Fibroblast of the aortic adventitia (primary cell): ENCODE results near the gene CIB2. TPM values are rescaled to one million over a fixed set of nuclear protein-coding genes. Genes with fewer than 3 reads are reported as not detected.

ENCODE experiments used
- DNase-seq: peaks from one replicate; pipeline ENCODE4 v3.0.0-alpha.2; 2010; ENCODE audit warnings: low read depth
- H3K4me3 ChIP-seq: 2 replicates; pipeline ENCODE4 v1.5.1; 2011; ENCODE audit warnings: low read depth, mild to moderate bottlenecking, control low read depth, low read length, moderate library complexity
- total RNA-seq: library from RNA; depleted of rRNA; stranded (reverse); fragments of >200 nt; gene quantifications from 2 replicates; pipeline ENCODE4 v1.2.3, GENCODE V29; 2012; ENCODE audit warnings: low replicate concordance
- TF ChIP-seq, protein P1 (sequence below): IDR thresholded peaks from 2 replicates; pipeline ENCODE4 v1.5.1; 2011; ENCODE audit warnings: mild to moderate bottlenecking, low read length, control low read depth, inconsistent platforms; ENCODE audit not compliant: insufficient read depth

CIB2 gene
- total RNA-seq, 1 donor = 2.3 TPM

DNA sequence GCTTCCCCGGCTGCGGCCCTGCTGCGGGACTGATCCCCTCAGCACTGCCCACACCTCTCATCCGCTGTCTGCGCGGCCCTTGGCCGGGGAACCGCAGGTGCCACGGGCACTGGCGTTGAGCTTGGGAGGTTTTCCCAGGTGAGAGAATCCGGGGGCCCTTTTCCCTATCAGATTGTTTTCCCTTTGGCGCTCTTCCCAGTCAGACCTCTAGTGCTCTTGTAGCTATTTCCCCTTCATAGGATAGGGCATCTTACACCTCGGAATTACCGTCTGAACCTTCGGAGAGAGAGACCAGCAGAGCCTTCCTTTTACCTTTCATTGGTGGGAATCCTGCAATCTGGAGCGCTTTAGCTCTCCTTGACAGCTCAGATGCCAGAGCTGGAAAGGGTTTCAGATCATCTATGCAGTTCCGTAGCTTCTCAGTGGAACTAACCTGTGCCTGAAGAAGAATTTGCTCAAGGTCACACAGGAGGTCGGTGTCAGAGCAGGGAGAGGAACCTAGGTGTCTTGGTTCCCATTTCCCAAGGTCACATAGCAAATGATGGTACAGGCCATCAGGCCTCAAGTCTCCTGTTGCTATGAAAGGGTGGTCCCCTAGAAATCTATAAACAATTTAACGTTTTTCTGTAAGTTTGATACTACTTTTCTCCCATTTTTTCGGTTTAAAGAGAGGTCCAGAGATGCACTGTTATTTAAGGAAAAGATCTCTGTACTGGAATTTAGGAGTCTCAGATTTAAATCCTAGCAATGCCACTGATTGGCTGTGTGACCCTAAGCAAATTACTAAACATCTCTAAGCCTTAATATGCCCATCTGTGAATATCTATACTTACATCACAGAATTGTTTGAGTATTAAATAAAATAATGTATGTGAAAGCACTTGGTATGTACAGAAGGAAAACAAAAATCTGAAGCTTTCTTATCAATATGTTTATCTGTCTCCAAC lies 18.8 kb upstream of the CIB2 start:
- TF ChIP-seq, protein P1, sequence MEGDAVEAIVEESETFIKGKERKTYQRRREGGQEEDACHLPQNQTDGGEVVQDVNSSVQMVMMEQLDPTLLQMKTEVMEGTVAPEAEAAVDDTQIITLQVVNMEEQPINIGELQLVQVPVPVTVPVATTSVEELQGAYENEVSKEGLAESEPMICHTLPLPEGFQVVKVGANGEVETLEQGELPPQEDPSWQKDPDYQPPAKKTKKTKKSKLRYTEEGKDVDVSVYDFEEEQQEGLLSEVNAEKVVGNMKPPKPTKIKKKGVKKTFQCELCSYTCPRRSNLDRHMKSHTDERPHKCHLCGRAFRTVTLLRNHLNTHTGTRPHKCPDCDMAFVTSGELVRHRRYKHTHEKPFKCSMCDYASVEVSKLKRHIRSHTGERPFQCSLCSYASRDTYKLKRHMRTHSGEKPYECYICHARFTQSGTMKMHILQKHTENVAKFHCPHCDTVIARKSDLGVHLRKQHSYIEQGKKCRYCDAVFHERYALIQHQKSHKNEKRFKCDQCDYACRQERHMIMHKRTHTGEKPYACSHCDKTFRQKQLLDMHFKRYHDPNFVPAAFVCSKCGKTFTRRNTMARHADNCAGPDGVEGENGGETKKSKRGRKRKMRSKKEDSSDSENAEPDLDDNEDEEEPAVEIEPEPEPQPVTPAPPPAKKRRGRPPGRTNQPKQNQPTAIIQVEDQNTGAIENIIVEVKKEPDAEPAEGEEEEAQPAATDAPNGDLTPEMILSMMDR = no peak
- peak; percentile 21 for DNase-seq
- peak overlapping the region; percentile 77 for H3K4me3 ChIP-seq

DNA sequence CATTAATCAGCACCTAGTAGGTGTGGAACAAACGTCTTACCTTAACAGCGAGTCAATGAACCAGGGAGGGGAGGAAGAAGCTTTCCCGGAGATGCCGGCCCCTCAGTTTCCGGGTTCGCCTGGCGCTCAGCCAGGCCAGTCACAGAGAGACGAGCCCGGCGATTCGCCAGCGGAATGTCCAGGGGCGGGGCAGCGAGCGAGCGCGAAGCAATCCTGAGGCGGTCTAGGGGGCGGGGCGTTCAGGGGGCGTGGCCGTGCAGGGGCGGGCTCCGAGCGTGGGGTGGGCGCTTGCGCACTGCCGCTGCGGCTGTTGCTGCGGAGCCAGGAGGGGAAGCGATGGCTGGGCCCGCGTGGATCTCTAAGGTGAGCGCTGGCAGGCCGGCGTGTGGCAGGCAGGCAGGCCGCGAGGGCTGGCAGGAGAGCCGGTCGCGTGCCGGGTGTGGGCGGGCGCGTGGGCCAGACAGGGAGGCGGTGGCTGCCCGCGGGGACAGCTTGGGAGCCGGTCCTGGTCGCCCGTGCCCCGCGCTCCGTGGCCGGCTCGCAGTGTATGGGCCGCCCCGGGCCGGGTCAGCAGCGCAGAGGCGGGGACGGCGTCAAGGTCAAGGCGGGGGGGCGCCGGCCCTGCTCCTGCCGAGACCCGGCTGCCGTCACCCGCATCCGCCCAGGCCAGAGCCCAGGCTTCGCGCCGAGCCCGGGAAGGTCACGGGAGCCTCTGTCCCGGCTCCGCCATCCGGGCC lies 18.0 kb upstream of the CIB2 start, which contains the start of gene IDH3A:
TSS of gene IDH3A (plus strand) at position 295 of the 737 bp plus-strand sequence. CDS start at position 337, 42 bp downstream.
- H3K4me3 ChIP-seq = peak within 1 kb of the TSS; percentile 77
- TF ChIP-seq, protein P1 = no peak

DNA sequence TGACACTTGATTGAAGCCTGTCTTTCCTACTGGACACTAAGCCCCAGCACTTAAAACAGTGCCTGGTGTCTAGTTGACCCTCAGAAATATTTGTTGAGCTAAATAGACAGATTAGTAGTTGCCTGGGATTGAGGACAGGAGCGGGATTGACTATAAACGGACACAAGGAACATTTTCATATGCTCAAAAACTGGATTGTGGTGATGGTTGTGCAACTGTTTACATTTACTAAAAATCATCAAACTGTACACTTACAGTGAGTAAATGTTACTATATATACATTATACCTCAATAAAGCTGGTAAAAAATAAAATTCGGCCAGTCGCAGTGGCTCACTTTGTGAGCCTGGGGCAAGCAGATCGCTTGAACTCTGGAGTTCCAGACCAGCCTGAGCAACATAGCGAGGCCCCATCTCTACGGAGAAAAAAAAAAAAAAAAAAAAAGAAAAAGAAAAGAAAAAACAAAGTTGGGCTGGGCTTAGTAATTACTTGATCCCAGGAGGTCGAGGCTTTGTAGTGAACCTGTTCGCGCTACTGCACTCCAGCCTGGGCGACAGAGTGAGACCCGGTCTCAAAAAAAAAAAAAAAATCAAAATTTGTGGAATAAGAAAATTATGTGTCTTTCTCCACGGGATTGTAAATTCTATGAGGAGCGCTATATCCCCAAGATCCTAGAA lies 17.3 kb upstream of the CIB2 start:
- peak overlapping the region; percentile 77 for H3K4me3 ChIP-seq
- TF ChIP-seq, protein P1 = no peak
- no peak for DNase-seq

More for the DNA sequence above, 18.0 kb upstream of the CIB2 start, which contains the start of gene IDH3A:
- DNase-seq = peak; percentile 94

DNA sequence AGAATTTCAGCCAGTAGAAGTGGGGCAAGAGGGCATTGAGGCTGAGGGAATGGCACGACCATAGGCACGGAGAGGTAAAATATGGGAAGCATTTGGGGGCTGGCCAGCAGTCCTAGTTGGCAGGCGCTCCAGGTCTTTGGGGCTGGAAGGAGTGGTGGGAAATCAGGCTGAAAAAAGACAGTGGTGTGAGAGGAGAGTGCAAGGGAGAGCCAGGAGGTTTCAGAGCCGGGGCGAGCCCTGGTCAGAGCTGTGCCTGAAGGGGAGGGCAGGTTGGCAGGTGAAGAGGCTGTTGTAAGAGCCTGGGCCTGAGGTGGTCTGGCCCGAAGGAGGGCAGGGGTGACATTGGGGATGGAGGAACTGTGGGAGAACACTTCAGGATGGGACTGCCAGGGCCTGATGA lies 16.3 kb upstream of the CIB2 start:
- TF ChIP-seq, protein P1 = no peak
- DNase-seq = no peak
- H3K4me3 ChIP-seq = no peak overlapping the region

DNA sequence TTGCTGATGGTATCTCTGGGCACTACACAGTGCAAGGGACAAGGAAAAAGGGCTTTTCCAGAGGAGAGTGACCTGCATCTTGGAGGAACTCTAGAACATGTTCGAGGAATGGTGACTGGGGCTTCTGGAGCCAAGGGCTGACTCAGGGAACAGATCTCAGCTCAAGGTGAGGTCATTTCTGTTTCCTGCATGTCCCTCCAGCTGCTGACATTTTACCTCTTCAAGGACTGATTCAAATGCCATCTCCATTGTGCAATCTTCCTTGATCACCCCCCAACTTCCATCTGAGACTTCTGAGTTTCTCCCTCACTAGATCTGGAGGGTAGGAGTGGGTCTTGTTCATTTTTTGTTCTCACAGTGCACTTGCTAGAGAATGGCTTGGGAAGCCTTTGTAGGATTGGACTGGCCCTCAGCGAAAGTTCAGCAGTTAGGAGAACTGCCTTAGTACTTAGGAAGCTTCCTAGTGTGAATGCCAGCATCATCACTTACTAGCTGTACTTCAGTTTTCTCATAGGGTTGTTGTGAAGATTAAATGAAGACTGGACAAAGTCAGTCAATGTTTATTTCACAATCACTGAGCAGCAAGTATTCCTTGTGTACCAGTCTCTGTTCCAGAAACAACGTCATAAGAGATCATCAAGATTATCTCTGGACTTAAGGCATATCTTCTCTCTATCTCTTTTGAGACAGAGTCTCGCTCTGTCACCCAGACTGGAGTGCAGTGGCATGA lies 15.3 kb upstream of the CIB2 start:
- no peak for DNase-seq
- no peak overlapping the region for H3K4me3 ChIP-seq
- TF ChIP-seq, protein P1 = no peak

DNA sequence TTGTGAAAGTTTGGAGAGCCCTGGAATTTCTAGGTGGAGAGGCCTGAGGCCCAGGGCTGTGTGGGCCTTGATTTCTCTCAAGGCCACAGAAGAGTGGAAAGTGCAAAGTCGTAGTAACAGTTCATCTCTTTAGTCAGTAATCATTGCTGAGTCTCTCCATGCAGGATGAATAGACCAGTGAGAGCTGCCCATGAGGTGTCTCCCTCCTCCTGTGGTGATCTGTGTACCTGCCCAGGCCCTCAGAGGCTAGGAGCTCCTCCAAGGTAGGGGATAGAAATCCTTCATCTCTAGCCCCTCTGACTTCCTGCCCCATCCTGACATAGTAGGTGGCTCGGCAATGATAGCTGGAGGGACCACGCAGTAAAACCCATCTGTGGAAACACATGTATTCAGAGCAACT lies 11.1 kb upstream of the CIB2 start:
- TF ChIP-seq, protein P1 = no peak
- DNase-seq = no peak
- no peak overlapping the region for H3K4me3 ChIP-seq
